CD4-positive, alpha-beta T cell treated with Interferon gamma for 1 hour (primary cell): ENCODE measurements around the gene TKFC.

ENCODE experiments used
- DNase-seq: peaks from one replicate; pipeline ENCODE4 v3.0.0-alpha.2; 2020

Gene TKFC

GRCh38 chr11:61325649-61326414 is 7.2 kb upstream of the TKFC start:
- DNase-seq, result no peak

- DNase-seq, result no peak
Measured at GRCh38 chr11:61327669-61328071, 5.4 kb upstream of the TKFC start.

- DNase-seq, result no peak
Measured at GRCh38 chr11:61328351-61328750, 4.7 kb upstream of the TKFC start.

- no peak for DNase-seq
Measured at GRCh38 chr11:61329871-61330270, 3.2 kb upstream of the TKFC start.

GRCh38 chr11:61331651-61332050 is 1.4 kb upstream of the TKFC start:
- DNase-seq, result no peak

GRCh38 chr11:61332281-61332796 is 689 bp upstream of the TKFC start:
- no peak for DNase-seq

- DNase-seq, result no peak
Measured at GRCh38 chr11:61333550-61334433, 764 bp downstream of the TKFC start.

GRCh38 chr11:61334434-61335354 is 1.7 kb downstream of the TKFC start:
- DNase-seq, result no peak

- no peak for DNase-seq
Measured at GRCh38 chr11:61335355-61335710, 2.3 kb downstream of the TKFC start.

GRCh38 chr11:61336171-61336935 is 3.3 kb downstream of the TKFC start:
- DNase-seq, result peak; percentile 81

- DNase-seq, result no peak
Measured at GRCh38 chr11:61337706-61338470, 4.9 kb downstream of the TKFC start.

- no peak for DNase-seq
Measured at GRCh38 chr11:61338783-61339489, 5.9 kb downstream of the TKFC start.

GRCh38 chr11:61339490-61339878 is 6.5 kb downstream of the TKFC start:
- DNase-seq, result no peak

GRCh38 chr11:61340979-61341378 is 8.0 kb downstream of the TKFC start:
- no peak for DNase-seq

- no peak for DNase-seq
Measured at GRCh38 chr11:61341706-61342105, 8.7 kb downstream of the TKFC start.

GRCh38 chr11:61342207-61342803 is 9.3 kb downstream of the TKFC start:
- DNase-seq, result no peak

GRCh38 chr11:61343792-61344745 is 11.0 kb downstream of the TKFC start:
- DNase-seq, result no peak

- DNase-seq, result no peak
Measured at GRCh38 chr11:61345170-61345610, 12.2 kb downstream of the TKFC start.
